Effector memory CD4-positive, alpha-beta T cell (primary cell): ENCODE results near the gene NOS1AP.

ENCODE experiments used
- DNase-seq, 3 donors: peaks; one replicate each; pipeline ENCODE4 v3.0.0-alpha.2; 2020
- H3K27ac ChIP-seq: 2 replicates; pipeline ENCODE4 v1.7.0; 2013; ENCODE audit warnings: mild to moderate bottlenecking, low read length, moderate library complexity; ENCODE audit not compliant: insufficient read depth, poor library complexity, severe bottlenecking
- H3K27me3 ChIP-seq: replicated peaks from 2 replicates; pipeline ENCODE4 v1.7.0; 2013; ENCODE audit warnings: mild to moderate bottlenecking, low read length; ENCODE audit not compliant: insufficient read depth, control insufficient read depth, poor library complexity, severe bottlenecking
- H3K36me3 ChIP-seq: 2 replicates; pipeline ENCODE4 v1.7.0; 2013; ENCODE audit warnings: mild to moderate bottlenecking, low read length, moderate library complexity; ENCODE audit not compliant: control insufficient read depth, insufficient read depth
- H3K4me1 ChIP-seq: 2 replicates; pipeline ENCODE4 v1.7.0; 2013; ENCODE audit warnings: low read length, mild to moderate bottlenecking; ENCODE audit not compliant: control insufficient read depth, insufficient read depth, poor library complexity, severe bottlenecking
- H3K4me3 ChIP-seq: 2 replicates; pipeline ENCODE4 v1.7.0; 2013; ENCODE audit warnings: low read length, low read depth, mild to moderate bottlenecking; ENCODE audit not compliant: insufficient read depth, poor library complexity, severe bottlenecking
- H3K9me3 ChIP-seq: 2 replicates; pipeline ENCODE4 v1.7.0; 2013; ENCODE audit warnings: mild to moderate bottlenecking, low read length, moderate library complexity; ENCODE audit not compliant: control insufficient read depth

NOS1AP gene

DNA sequence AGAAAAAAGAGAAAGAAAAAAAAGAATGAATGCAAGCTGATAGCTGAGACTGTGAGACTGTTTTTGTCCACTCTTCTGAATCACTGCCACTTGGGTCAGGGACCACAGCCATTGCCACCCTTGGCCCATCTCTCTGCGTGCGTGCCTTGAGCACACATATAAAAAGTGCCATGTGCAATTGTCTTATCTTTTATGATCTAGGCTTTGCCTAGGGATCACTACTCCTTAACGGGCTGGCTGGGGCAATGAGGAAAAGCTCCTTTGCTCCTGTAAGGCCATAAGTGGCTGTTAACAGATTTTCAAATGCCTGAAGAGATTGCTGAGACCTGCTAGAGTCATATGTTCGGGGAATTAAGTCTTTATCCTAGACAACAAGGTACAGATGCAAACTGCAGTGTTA lies 299.0 kb downstream of the NOS1AP start:
- Histone ChIP-seq H3K4me3 (no peak overlapping the region), H3K4me1 (no peaks in the 10 kb centered on the region), H3K27ac (no peak overlapping the region), H3K36me3 (no peaks in the 10 kb centered on the region), H3K27me3 (peaks cover 5% of the 10 kb centered on the region), H3K9me3 (no peaks in the 10 kb centered on the region)
- no peak for DNase-seq

DNA sequence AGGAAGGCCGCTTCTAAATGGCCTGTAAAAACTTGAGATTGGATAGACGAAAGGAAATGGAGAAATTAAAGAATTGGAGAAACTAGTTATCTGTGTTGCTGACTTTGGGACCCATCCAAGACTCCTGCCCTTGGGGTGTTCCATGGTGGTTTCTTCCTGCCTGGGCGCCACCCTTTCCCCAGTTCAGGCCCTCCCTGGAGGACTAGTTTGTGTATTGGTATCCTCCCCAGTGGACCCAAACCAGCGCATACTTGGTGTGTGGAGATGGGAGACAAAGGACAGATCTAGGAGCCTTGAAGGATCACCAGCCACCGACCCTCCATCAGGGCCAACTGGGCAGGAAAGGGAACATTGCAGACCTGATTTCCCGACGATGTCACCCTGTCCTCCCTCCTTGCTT lies 300.1 kb downstream of the NOS1AP start:
- H3K4me1 ChIP-seq = no peaks in the 10 kb centered on the region
- H3K4me3 ChIP-seq = no peak overlapping the region
- H3K27ac ChIP-seq = no peak overlapping the region
- H3K27me3 ChIP-seq = peaks cover 5% of the 10 kb centered on the region
- no peaks in the 10 kb centered on the region for H3K9me3 ChIP-seq
- no peaks in the 10 kb centered on the region for H3K36me3 ChIP-seq
- no peak for DNase-seq

DNA sequence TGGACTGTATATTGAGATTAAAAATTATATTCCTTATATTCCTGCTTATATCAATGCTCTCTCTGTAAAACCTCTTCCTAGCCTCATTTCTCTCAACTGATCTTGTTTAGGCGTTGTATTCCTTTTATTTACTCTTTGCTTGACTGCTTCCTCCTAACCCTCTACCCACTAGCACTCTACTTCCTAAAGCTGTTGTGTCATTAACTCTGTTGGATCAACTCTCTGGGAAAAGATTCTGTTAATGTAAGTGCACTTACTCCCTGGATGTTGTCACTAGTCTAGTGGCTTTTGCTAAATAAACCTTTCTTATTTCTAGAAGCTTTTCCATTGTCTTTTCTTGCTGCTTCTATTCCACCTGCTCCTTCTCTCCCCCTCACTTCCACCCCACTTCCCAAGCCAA lies 300.7 kb downstream of the NOS1AP start:
- DNase-seq = no peak
- Histone ChIP-seq H3K9me3 (no peaks in the 10 kb centered on the region), H3K27me3 (peaks cover 5% of the 10 kb centered on the region), H3K36me3 (no peaks in the 10 kb centered on the region), H3K4me1 (no peaks in the 10 kb centered on the region), H3K4me3 (no peak overlapping the region), H3K27ac (no peak overlapping the region)

DNA sequence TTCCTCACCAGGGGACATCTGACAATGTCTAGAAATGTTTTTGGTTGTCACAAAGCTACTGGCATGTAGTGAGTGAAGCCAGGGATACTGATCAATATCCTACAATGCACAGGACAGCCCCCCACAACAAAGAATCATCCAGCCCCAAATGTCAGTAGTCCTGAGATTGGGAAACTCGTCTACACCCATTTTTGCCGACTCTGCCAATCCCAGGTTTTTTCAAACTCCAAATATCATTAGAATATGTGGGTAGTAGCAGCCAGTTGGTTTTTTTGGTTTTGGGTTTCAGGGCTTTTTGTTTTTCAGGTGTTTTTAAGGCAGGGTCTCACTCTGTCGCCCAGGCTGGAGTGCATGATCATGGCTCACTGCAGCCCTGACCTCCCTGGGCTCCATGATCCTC lies 301.2 kb downstream of the NOS1AP start:
- no peak overlapping the region for H3K27ac ChIP-seq
- H3K9me3 ChIP-seq = no peaks in the 10 kb centered on the region
- H3K36me3 ChIP-seq = no peaks in the 10 kb centered on the region
- H3K4me1 ChIP-seq = no peaks in the 10 kb centered on the region
- DNase-seq = no peak
- H3K27me3 ChIP-seq = peaks cover 5% of the 10 kb centered on the region
- no peak overlapping the region for H3K4me3 ChIP-seq

DNA sequence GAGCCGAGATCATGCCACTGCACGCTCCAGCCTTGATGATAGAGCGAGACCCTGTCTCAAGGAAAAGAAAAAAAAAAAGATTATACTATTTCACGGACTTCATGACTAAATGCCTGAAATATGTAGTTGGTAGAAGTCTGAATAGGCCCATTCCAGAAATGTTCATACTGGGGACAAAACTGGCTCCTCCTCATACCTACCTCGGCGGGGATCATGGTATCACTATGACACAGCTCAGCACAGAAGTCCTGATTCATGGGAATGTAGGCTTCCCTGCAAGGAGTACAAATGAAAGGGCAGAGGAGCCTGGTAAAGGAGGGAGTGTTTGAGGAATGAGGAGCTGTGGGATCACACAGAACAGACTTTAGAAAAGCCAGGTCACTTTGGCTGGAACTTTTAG lies 302.1 kb downstream of the NOS1AP start:
- no peaks in the 10 kb centered on the region for H3K36me3 ChIP-seq
- no peak overlapping the region for H3K4me3 ChIP-seq
- peaks cover 3% of the 10 kb centered on the region for H3K27me3 ChIP-seq
- H3K27ac ChIP-seq = no peak overlapping the region
- no peaks in the 10 kb centered on the region for H3K4me1 ChIP-seq
- no peak for DNase-seq
- no peaks in the 10 kb centered on the region for H3K9me3 ChIP-seq

DNA sequence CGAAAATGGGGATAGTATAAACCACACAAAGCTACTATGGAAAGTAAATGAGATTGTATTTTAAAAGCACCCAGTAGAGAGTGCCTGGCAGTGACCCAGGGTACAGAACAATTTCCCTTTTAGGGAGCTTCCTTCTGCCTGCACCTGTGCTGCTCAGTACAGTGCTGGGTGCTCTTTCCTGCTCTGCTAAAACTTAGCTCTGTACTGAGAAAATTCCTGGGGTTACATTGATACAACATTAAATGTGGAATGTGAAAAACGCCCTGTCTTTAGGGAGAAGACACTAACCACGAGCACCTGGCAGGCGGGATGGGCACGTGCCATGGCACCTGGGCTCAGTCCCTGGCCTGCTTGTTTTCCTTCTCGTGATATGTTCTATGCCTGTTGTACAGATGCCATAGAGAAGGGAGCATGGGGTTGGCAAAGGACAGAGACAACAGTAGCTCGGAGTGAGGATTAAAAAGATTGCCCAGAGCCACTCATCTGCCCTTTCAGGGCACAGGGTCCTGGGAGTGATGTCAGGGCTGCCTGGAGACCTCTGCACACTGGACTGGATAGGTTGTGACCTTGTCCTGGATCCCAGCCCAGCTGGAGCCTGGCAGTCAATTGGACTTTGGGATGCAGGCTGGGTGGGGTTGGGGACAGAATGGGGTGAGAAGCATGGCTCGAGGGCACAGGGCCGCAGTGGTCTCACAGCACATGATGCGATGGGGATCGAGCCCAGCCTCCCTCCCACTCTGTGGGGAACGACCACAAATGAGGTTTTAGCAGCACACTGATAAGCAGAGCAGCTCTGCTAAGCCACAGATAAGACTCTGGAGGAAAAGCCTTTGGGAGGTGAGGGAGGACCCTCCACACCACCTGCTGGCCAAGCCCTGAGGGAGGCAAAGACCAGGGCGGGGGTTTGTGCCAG lies 302.9 kb downstream of the NOS1AP start:
- no peak overlapping the region for H3K27ac ChIP-seq
- H3K27me3 ChIP-seq = no peaks in the 10 kb centered on the region
- no peak for DNase-seq

DNA sequence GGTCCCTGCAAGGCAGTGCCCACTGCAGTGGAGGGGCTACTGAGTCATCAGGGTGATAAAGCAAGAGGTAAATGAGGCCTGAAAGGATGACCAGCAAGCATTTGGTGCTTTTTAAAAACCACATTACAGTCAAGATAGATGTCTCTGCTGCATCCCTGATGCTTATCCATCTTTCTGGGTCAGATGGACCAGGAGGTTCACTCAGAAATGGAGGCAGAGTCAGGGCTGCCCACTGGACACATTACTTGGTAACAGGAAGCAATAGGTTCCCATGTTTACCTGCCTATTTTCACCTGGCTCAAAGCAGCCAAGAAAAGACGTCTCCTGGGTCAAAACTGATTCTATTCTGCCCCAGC lies 303.6 kb downstream of the NOS1AP start:
- H3K4me3 ChIP-seq = no peak overlapping the region
- no peaks in the 10 kb centered on the region for H3K36me3 ChIP-seq
- H3K27ac ChIP-seq = no peak overlapping the region
- no peak for DNase-seq
- H3K4me1 ChIP-seq = no peaks in the 10 kb centered on the region
- no peaks in the 10 kb centered on the region for H3K9me3 ChIP-seq
- H3K27me3 ChIP-seq = no peaks in the 10 kb centered on the region

More for the DNA sequence above, 302.9 kb downstream of the NOS1AP start:
- no peaks in the 10 kb centered on the region for H3K9me3 ChIP-seq
- no peak overlapping the region for H3K4me3 ChIP-seq
- H3K36me3 ChIP-seq = no peaks in the 10 kb centered on the region
- no peaks in the 10 kb centered on the region for H3K4me1 ChIP-seq

DNA sequence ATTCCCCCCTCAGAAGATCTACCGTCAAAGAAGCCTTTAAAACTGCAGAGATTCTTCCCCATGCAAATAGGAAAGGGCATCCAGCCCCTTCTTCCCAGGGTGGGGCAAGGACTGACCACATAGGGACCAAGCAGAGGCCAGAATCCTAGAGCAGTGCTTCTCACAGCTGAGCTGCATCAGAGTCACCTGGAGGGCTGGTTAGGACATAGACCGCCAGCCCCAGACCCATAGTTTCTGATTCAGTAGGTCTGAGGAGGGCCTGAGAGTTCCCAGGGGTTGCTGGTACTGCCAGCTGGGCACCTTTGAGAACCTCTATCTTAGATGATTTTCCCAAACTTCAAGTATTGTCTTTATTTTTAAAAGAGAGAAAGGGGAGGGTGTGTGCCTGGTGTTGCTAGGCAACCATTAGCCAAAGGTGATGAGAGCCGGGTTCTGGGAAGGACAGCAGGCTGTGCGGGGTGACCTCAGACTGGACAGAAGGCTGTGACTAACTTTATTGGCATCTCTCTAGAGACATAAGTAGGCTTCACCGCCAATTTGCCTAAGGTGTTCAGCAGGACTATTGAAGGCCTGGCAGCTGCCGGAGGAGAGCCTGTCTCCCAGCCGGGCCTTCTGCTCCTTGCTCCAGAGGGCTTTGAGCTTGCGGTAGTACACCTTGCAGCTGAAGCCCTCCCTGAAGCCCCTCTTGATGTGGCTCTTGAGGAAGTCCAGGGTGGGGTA lies 304.2 kb downstream of the NOS1AP start:
- Histone ChIP-seq H3K36me3 (no peaks in the 10 kb centered on the region), H3K27me3 (no peaks in the 10 kb centered on the region), H3K9me3 (no peaks in the 10 kb centered on the region), H3K4me1 (no peaks in the 10 kb centered on the region), H3K4me3 (no peak overlapping the region), H3K27ac (no peak overlapping the region)
- DNase-seq = no peak

DNA sequence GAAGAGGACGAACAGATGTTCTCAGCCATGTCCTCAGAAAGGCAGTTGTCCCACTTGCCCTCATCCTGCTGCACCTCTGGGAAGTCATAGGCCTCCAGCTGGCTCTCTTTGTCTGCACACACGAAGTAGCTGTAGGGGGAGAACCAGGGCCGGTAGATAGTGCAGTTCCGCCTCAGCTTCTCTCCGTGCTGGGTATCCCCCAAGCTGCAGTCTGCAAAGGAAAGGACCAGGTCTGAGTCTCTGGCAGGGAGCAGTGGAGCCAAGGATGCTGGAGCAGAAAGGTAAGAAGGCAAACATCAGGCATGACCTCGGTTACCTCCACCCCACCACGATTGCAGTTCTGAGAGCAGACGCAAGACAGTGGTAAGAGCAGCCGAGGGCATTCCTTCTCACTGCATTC lies 304.9 kb downstream of the NOS1AP start:
- Histone ChIP-seq H3K27me3 (no peaks in the 10 kb centered on the region), H3K4me3 (no peak overlapping the region), H3K36me3 (no peaks in the 10 kb centered on the region), H3K27ac (no peak overlapping the region), H3K9me3 (no peaks in the 10 kb centered on the region), H3K4me1 (no peaks in the 10 kb centered on the region)
- no peak for DNase-seq

DNA sequence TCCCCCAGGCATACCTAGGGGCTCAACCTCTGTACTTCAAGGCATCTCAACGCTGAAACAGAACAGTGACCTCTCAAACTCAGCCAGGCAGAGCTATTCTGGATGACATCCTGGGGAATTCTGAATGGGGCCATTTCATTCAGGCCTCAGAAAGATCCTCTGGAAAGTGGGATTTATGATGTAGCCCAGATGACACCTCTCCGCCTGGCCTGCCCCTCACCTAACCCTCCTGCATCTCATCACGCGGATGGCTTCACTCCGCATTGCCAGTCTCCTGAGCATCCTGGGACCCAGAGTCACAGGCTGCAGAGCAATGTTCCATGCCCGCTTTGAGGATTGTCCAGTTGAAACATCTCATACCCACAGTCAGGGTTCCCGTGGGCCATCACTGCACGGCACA lies 306.0 kb downstream of the NOS1AP start:
- H3K27ac ChIP-seq = no peak overlapping the region
- H3K4me1 ChIP-seq = no peaks in the 10 kb centered on the region
- no peaks in the 10 kb centered on the region for H3K27me3 ChIP-seq
- no peak overlapping the region for H3K4me3 ChIP-seq
- DNase-seq = no peak
- no peaks in the 10 kb centered on the region for H3K9me3 ChIP-seq
- H3K36me3 ChIP-seq = no peaks in the 10 kb centered on the region
